GM23338 (cell line): ENCODE measurements around the gene PDE12. TPM values are rescaled to one million over a fixed set of nuclear protein-coding genes. Genes with fewer than 3 reads are reported as not detected.

ENCODE experiments used
- ATAC-seq: fragments of 200-7000 bp; cut with Tn5 transposase; 3 replicates; pipeline ENCODE4 v1.9.1; 2020
- DNase-seq: peaks from one replicate; pipeline ENCODE4 v3.0.0-alpha.2; 2015; ENCODE audit warnings: low spot score
- H2AFZ ChIP-seq: fragments of 200-600 bp; sonication (generic); 2 replicates; pipeline ENCODE4 v1.8.0; 2016; ENCODE audit warnings: antibody characterized with exemption, mild to moderate bottlenecking, moderate library complexity
- H3F3A ChIP-seq: fragments of 200-600 bp; sonication (generic); replicated peaks from 2 replicates; pipeline ENCODE4 v1.8.0; 2017; ENCODE audit warnings: antibody characterized with exemption, mixed run types, low read depth
- H3K27ac ChIP-seq: fragments of 200-600 bp; sonication (generic); 2 replicates; pipeline ENCODE4 v1.6.1; 2016; ENCODE audit warnings: low read depth
- H3K27me3 ChIP-seq: fragments of 200-600 bp; sonication (generic); 2 replicates; pipeline ENCODE4 v1.8.0; 2016; ENCODE audit warnings: mild to moderate bottlenecking, mixed run types, moderate library complexity; ENCODE audit not compliant: insufficient read depth
- H3K36me3 ChIP-seq: fragments of 200-600 bp; sonication (generic); 2 replicates; pipeline ENCODE4 v1.8.0; 2016; ENCODE audit warnings: mild to moderate bottlenecking; ENCODE audit not compliant: insufficient read depth
- H3K4me1 ChIP-seq: fragments of 200-600 bp; sonication (generic); 2 replicates; pipeline ENCODE4 v1.8.0; 2016; ENCODE audit warnings: mild to moderate bottlenecking, moderate library complexity; ENCODE audit not compliant: insufficient read depth
- H3K4me2 ChIP-seq: fragments of 200-600 bp; sonication (generic); 2 replicates; pipeline ENCODE4 v1.7.1; 2017; ENCODE audit warnings: mixed run types
- H3K4me3 ChIP-seq: fragments of 200-600 bp; sonication (generic); 2 replicates; pipeline ENCODE4 v1.6.1; 2016; ENCODE audit warnings: mixed run types
- H3K79me2 ChIP-seq: fragments of 200-600 bp; sonication (generic); replicated peaks from 2 replicates; pipeline ENCODE4 v1.8.0; 2017; ENCODE audit warnings: mild to moderate bottlenecking; ENCODE audit not compliant: insufficient read depth
- H3K9me2 ChIP-seq: fragments of 200-600 bp; sonication (generic); 2 replicates; pipeline ENCODE4 v1.8.0; 2017; ENCODE audit not compliant: insufficient read depth
- H4K20me1 ChIP-seq: fragments of 200-600 bp; sonication (generic); replicated peaks from 2 replicates; pipeline ENCODE4 v1.8.0; 2017; ENCODE audit warnings: mild to moderate bottlenecking; ENCODE audit not compliant: insufficient read depth
- H3K27ac Mint-ChIP-seq: 2 replicates; pipeline ENCODE4 v1.8.0; 2020; ENCODE audit warnings: inconsistent platforms, mild to moderate bottlenecking, moderate library complexity, mixed read lengths
- H3K27me3 Mint-ChIP-seq: 3 replicates; pipeline ENCODE4 v1.8.0; 2022; ENCODE audit warnings: low read depth, mild to moderate bottlenecking, moderate library complexity, mixed read lengths, inconsistent platforms; ENCODE audit not compliant: insufficient read depth, poor library complexity
- H3K36me3 Mint-ChIP-seq: 3 replicates; pipeline ENCODE4 v1.8.0; 2021; ENCODE audit warnings: low read depth, mild to moderate bottlenecking, inconsistent platforms, moderate library complexity, mixed read lengths
- H3K4me1 Mint-ChIP-seq: 3 replicates; pipeline ENCODE4 v1.8.0; 2020; ENCODE audit warnings: mild to moderate bottlenecking, inconsistent platforms, mixed read lengths
- H3K4me3 Mint-ChIP-seq: 3 replicates; pipeline ENCODE4 v1.8.0; 2021; ENCODE audit warnings: moderate library complexity, mild to moderate bottlenecking, inconsistent platforms, mixed read lengths
- H3K9me3 Mint-ChIP-seq: 3 replicates; pipeline ENCODE4 v1.8.0; 2020; ENCODE audit warnings: moderate library complexity, mild to moderate bottlenecking, inconsistent platforms, mixed read lengths
- CREB1 ChIP-seq: fragments of 250-450 bp; sonication (Bioruptor Pico); IDR thresholded peaks from 2 replicates; pipeline ENCODE4 v1.5.0; 2020; ENCODE audit warnings: low read depth, mild to moderate bottlenecking, moderate library complexity
- CTCF ChIP-seq, 2 experiments: fragments of 200-600 bp in 1 of 2; sonication (generic) in 1 of 2; conservative IDR thresholded peaks; 2 replicates each; pipeline versions ENCODE4 v1.5.1 to v1.6.1; 2016 to 2017; ENCODE audit warnings: antibody characterized with exemption in 2 of 2, low read depth in 2 of 2, mild to moderate bottlenecking in 2 of 2, moderate library complexity in 1 of 2
- ETS1 ChIP-seq: IDR thresholded peaks from 2 replicates; pipeline ENCODE4 v1.6.1; 2016; ENCODE audit warnings: antibody characterized with exemption
- EZH2 ChIP-seq: fragments of 200-600 bp; sonication (generic); IDR thresholded peaks from one replicate; pipeline ENCODE4 v1.8.0; 2017; ENCODE audit warnings: antibody characterized with exemption, mild to moderate bottlenecking, low read depth; ENCODE audit not compliant: unreplicated experiment
- EZH2phosphoT487 ChIP-seq: fragments of 200-600 bp; sonication (generic); IDR thresholded peaks from one replicate; pipeline ENCODE4 v1.8.1; 2018; ENCODE audit warnings: antibody characterized with exemption; ENCODE audit not compliant: unreplicated experiment
- JUNB ChIP-seq: IDR thresholded peaks from one replicate; pipeline ENCODE4 v1.6.1; 2016; ENCODE audit warnings: antibody characterized with exemption; ENCODE audit not compliant: unreplicated experiment
- NANOG ChIP-seq: IDR thresholded peaks from 2 replicates; pipeline ENCODE4 v1.6.1; 2016; ENCODE audit warnings: antibody characterized with exemption, borderline replicate concordance
- POLR2AphosphoS5 ChIP-seq: IDR thresholded peaks from 2 replicates; pipeline ENCODE4 v1.6.1; 2016; ENCODE audit warnings: antibody characterized with exemption, low read depth
- REST ChIP-seq: IDR thresholded peaks from one replicate; pipeline ENCODE4 v1.6.1; 2018; ENCODE audit warnings: antibody characterized with exemption; ENCODE audit not compliant: unreplicated experiment
- STAT1 ChIP-seq: IDR thresholded peaks from one replicate; pipeline ENCODE4 v1.6.1; 2016; ENCODE audit warnings: antibody characterized with exemption; ENCODE audit not compliant: unreplicated experiment
- ZNF114 ChIP-seq: fragments of 250-450 bp; sonication (Bioruptor Pico); IDR thresholded peaks from 2 replicates; pipeline ENCODE4 v1.5.0; 2020; ENCODE audit warnings: mild to moderate bottlenecking, moderate library complexity
- ZNF331 ChIP-seq: fragments of 250-450 bp; sonication (Bioruptor Pico); IDR thresholded peaks from 2 replicates; pipeline ENCODE4 v1.5.0; 2020; ENCODE audit warnings: low read depth, mild to moderate bottlenecking, moderate library complexity
- ZNF462 ChIP-seq: fragments of 250-450 bp; sonication (Bioruptor Pico); IDR thresholded peaks from 2 replicates; pipeline ENCODE4 v1.5.0; 2020; ENCODE audit warnings: mild to moderate bottlenecking, moderate library complexity
- polyA plus RNA-seq: library from polyadenylated mRNA; unstranded; fragments of >200 nt; fragmentation: Nextera tagmentation; extraction: Ambion mirVana; gene quantifications from 2 replicates; pipeline ENCODE4 v1.2.1, GENCODE V29; 2016
- total RNA-seq: library from RNA; depleted of rRNA; stranded (reverse); fragments of >200 nt; shearing (Covaris generic); gene quantifications from 2 replicates; pipeline ENCODE4 v1.2.3, GENCODE V29; 2014

Gene PDE12
- total and polyA plus RNA-seq, 2 experiments from 2014 or later: 5.0 to 14.3 TPM

- Histone ChIP-seq H3K4me2 (no peak overlapping the region), H4K20me1 (no peaks in the 10 kb centered on the region), H3F3A (no peaks in the 10 kb centered on the region), H3K4me3 (no peak overlapping the region), H2AFZ (peak overlapping the region; percentile 32; the same call in 1 of the 2 replicates), H3K36me3 (no peaks in the 10 kb centered on the region), H3K27ac (no peak overlapping the region), H3K4me1 (no peaks in the 10 kb centered on the region), H3K27me3 (no peaks in the 10 kb centered on the region), H3K79me2 (no peaks in the 10 kb centered on the region), H3K9me2 (no peaks in the 10 kb centered on the region)
- H3K9me3 Mint-ChIP-seq: no peaks in the 10 kb centered on the region
- H3K4me3 Mint-ChIP-seq: no peak overlapping the region
- DNase-seq: no peak
- TF ChIP-seq ETS1 (no peak), JUNB (no peak), ZNF331 (CRISPR knock-in tag) (no peak), ZNF462 (no peak), NANOG (no peak), CTCF (conservative IDR thresholded peaks at IDR 0.05; ENCODE audit: low read depth in 2 of 2) (no peak), EZH2phosphoT487 (no peak), STAT1 (no peak), ZNF114 (CRISPR knock-in tag) (no peak), EZH2 (no peak), POLR2AphosphoS5 (no peak), CREB1 (CRISPR knock-in tag) (no peak), REST (no peak)
- no peaks in the 10 kb centered on the region for H3K36me3 Mint-ChIP-seq
- no peak overlapping the region for H3K27ac Mint-ChIP-seq
- ATAC-seq: no peak
- no peaks in the 10 kb centered on the region for H3K4me1 Mint-ChIP-seq
- H3K27me3 Mint-ChIP-seq: no peaks in the 10 kb centered on the region
Measured at GRCh38 chr3:57518276-57518915, 37.7 kb upstream of the PDE12 start.
